AG04449 (cell line): ENCODE data around the gene OMA1.

Experiments
- CTCF ChIA-PET: fragments of 350-600 bp; formaldehyde crosslinking; extraction: SDS; loops from one replicate; lab custom pipeline; 2021; ENCODE audit warnings: antibody characterized with exemption; lab: Yijun Ruan, JAX
- POLR2A ChIA-PET: fragments of 400-600, 350-600 bp; formaldehyde crosslinking; extraction: SDS; loops from one replicate; lab custom pipeline; 2020; ENCODE audit warnings: antibody characterized with exemption, inconsistent platforms; lab: Yijun Ruan, JAX
- DNase-seq: peaks from one replicate; pipeline ENCODE4 v3.0.0-alpha.2; 2010; ENCODE audit warnings: low read depth, low spot score
- H3K4me3 ChIP-seq: 2 replicates; pipeline ENCODE4 v1.5.1; 2011; ENCODE audit warnings: low read depth, mild to moderate bottlenecking, control low read depth, low read length
- TF ChIP-seq, protein P1 (sequence below): IDR thresholded peaks from one replicate; pipeline ENCODE4 v1.5.1; 2011; ENCODE audit warnings: mild to moderate bottlenecking, moderate library complexity, low read length, control low read depth, inconsistent platforms; ENCODE audit not compliant: insufficient read depth; ENCODE audit errors: missing control alignments

OMA1 gene

DNA sequence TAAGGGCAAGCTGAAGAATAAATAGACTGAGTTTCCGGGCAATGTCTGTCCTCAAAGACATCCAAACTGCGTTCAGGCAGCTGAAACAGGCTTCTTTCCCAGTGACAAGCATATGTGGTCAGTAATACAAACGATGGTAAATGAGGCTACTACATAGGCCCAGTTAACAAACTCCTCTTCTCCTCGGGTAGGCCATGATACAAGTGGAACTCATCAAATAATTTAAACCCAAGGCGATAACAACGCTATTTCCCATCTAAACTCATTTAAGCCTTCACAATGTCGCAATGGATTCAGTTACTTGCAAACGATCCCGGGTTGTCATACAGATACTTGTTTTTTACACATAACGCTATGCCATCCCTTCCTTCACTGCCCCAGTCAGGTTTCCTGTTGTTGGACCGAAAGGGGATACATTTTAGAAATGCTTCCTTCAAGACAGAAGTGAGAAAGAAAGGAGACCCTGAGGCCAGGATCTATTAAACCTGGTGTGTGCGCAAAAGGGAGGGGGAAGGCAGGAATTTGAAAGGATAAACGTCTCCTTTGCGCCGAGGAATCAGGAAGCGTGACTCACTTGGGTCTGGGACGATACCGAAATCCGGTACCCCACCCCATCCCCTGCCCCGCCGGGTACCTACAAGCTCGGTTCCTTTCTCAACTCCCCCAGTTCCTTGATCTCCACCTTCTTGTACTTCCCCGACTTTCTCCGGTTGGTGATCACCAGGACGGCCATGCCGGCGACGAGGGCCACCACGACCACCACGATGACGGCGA lies 29.2 kb upstream of the OMA1 start:
- no peak for DNase-seq
- POLR2A ChIA-PET = no interaction called here
- TF ChIP-seq, protein P1, sequence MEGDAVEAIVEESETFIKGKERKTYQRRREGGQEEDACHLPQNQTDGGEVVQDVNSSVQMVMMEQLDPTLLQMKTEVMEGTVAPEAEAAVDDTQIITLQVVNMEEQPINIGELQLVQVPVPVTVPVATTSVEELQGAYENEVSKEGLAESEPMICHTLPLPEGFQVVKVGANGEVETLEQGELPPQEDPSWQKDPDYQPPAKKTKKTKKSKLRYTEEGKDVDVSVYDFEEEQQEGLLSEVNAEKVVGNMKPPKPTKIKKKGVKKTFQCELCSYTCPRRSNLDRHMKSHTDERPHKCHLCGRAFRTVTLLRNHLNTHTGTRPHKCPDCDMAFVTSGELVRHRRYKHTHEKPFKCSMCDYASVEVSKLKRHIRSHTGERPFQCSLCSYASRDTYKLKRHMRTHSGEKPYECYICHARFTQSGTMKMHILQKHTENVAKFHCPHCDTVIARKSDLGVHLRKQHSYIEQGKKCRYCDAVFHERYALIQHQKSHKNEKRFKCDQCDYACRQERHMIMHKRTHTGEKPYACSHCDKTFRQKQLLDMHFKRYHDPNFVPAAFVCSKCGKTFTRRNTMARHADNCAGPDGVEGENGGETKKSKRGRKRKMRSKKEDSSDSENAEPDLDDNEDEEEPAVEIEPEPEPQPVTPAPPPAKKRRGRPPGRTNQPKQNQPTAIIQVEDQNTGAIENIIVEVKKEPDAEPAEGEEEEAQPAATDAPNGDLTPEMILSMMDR = no peak
- H3K4me3 ChIP-seq = peak overlapping the region; percentile 43
- CTCF ChIA-PET = no interaction called here

- POLR2A ChIA-PET = no interaction called here
- H3K4me3 ChIP-seq = no peak overlapping the region
These were observed 28.3 kb upstream of the OMA1 start for GRCh38 chr1:58574816-58575215.

DNA sequence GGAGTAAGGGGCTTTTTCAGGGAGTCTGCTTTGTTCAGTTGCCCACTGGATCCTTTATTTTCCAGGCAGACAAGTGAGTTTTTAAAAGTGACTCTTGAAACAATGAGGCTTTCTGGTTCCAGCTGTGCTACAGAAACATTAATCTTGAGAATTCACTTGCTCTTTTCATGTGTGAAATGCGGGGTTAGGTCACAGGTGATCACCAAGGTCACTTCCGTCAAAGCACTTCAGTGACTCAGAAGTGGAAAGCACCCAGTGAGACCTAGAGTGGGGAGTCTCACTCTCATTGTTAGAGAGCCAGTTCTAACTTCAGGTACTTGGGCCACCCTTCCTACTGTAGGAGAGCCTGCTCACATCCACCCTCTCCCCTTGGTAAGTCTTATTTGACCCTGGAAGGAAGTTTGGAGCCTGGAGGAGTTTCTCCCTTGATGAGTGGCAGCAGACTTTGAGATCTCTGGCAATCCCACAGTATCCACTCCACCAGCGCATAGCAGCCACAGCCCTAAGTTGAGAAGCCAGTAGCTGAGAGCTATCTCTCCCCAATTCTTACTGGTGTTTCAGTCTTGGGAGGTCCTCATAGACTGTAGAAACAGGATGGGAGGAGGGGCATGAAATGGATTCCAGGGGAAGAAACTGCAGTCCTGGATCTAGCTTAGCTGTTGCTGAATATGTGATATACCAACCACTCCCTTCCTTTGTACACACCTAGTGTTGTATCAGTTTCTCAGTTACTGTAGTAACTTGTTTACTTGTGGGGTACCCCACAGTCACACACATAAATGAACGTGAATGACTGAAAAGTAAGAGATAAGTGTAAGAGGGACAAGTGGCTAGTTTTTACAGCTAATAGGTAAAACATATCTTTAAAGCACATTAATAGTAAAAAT lies 27.4 kb upstream of the OMA1 start:
- no peak overlapping the region for H3K4me3 ChIP-seq
- ChIA-PET POLR2A (no interaction called here), CTCF (interaction anchor here (1.0 kb wide), 1 partner anchor 27 kb away, joined by 4 read pairs; the partner anchor contains the start of gene OMA1)
- TF ChIP-seq, protein P1 = no peak
- DNase-seq = no peak

More at GRCh38 chr1:58574816-58575215, 28.3 kb upstream of the OMA1 start:
- DNase-seq = no peak
- CTCF ChIA-PET = no interaction called here
- TF ChIP-seq, protein P1 = no peak

DNA sequence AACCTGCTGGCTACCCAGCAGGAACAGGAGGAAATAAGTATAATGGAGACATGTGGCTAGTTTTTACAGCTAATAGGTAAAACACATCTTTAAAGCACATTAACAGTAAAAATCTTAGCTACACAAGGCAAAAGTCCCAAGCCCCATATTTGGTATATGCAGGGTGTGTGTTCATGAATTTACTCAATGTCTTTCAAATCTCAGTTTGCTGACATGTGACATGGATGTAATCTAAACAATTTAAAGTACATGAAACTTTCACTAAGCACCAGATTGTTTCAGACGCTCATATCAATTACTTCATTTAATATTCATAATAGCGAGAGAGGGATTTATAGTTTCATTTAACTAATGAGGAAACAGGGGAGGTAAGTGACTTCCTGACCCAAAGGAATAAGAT lies 26.6 kb upstream of the OMA1 start:
- H3K4me3 ChIP-seq = no peak overlapping the region
- POLR2A ChIA-PET = no interaction called here
- CTCF ChIA-PET = interaction anchor here (1.3 to 2.3 kb wide), 2 partner anchors 10 to 80 kb away, joined by 3 to 6 read pairs; no protein-coding TSS in a partner anchor
- TF ChIP-seq, protein P1 = no peak
- DNase-seq = no peak

DNA sequence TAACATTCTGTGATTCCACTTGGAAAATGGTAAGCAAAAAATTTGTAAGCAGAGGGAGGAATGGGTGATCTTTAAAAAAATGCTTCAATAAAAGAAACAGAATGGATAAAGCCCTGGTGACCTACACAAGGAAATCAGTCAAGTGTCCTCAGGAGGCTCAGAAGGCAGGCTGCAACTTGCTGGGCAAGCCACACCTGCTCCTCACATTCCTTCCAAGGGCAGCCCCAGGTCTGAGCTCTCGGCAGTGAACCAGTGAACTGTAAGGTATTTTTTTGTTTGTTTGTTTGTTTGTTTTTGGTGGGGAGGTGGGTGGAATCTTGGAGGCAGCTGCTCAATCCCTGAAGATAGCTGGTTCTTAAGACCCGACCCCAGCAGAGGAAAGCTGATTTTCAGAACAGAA lies 26.2 kb upstream of the OMA1 start:
- ChIA-PET CTCF (interaction anchor here (1.3 to 2.3 kb wide), 2 partner anchors 11 to 80 kb away, joined by 3 to 6 read pairs; no protein-coding TSS in a partner anchor), POLR2A (no interaction called here)
- TF ChIP-seq, protein P1 = no peak
- no peak for DNase-seq
- H3K4me3 ChIP-seq = no peak overlapping the region
